ENCODE data around the gene MCL1. TPM values are rescaled to one million over a fixed set of nuclear protein-coding genes. Genes with fewer than 3 reads are reported as not detected.
"Not testable (repeated sequence)": the region's sequence is repeated elsewhere in the genome, so short reads cannot be mapped to it uniquely, and the experiment has no call there.

The MCL1 gene
- polyA plus RNA-seq, 12 donors, result 125 to 262 (median 159) TPM; not detected in 1

DNA sequence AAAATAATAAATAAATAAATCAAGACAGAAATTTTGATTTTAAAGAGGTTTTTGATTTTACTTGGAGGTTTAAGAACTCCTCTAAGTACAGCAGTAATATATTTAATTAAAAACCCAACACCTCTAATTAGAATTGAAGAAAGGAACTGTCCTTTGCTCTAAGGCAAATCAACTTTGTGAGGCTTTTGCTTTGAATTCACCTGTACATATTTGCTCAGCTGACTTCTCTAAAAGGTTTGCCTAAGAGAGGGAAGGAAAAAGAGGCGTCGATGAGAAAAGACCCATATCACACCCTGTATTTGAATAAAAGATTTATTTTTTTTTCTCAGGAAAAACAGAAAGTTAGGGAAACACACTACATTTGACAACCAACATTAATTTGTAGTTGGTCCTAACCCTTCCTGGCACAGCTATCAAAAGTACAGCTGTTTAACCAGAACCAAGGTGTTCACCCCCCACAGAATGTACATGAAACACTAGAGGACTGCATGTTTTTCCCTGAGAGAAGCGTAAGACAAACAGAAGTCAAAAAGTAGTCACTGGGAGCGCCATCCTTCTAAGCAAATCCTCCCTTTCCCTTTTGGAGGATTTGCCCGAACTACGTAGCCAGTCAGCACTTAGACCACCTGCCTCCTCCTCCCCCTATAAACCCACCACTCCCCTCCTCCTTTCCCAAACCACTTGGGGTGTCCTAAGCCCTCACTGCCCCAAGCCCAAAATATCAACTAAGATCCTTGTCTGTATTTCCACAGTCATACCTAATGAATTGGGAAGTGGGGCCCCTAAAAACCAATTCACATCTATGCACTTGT, 4.9 kb downstream of the MCL1 start:
- DNase-seq, result no peak

DNA sequence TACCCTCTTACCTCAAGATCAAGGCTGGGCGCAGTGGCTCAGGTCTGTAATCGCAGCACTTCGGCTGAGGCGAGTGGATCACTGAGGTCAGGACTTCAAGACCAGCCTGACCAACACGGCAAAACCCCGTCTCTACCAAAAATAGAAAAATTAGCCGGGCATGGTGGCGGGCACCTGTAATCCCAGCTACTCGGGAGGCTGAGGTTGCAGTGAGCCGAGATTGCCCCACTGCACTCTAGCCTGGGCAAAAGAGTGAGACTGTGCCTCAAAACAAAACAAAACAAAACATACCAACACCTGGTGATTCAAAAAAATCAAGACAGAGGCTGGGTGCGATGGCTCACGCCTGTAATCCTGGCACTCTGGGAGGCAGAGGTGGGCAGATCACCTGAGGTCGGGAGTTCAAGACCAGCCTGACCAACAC, 5.8 kb downstream of the MCL1 start:
- not testable (repeated sequence) for DNase-seq

DNA sequence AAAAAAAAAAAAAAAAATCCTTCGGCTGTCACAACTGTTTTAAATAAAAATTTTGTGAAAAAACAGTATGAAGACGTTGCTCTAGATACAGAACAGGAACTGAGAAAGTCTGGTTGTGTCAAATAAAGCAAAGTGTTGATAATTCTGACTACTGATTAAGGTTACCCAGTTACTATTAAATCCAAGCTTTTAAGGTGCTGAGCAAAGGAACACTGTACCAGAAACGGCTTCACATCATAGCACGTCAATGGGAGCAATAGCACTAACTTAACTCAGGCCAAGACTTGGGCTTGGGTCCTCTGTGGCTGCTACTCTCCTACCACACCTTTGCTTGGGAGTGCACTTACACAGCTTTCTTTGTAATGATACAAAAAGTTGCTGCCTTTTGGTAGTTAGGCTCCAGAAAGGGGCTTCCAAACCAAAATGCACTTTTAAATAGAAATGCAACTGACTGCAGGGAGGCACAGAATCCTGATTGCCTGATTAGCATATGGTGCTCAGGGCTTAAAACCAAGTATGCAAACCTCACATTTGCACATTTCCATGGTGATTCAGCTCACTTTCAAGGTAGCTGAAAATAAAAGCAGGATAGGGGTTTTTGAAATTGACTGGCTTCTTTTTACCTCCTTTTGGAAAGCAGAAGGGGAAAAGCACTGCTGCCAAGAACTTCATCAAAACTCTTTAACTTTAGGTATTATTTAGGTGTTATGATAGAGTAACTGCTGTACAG, 6.3 kb downstream of the MCL1 start:
- DNase-seq, result no peak

DNA sequence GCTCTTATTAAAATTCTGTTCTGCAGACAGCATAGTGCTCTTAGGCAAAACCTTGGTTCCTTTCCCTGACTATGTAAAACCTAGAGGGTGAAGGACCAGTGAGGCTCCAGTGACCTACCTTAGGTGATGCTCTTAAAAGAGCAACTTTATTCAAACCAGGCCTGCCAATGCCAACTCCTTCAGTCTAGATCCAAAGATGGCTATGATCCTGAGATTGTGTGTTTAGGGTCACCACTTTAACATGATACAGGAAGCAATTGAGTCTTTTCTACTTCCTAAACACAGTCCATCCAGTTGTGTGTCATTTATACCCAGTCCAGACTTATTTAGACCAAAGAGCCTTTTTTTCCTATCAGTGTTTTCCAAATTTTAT, 10.8 kb downstream of the MCL1 start:
- DNase-seq, result no peak

DNA sequence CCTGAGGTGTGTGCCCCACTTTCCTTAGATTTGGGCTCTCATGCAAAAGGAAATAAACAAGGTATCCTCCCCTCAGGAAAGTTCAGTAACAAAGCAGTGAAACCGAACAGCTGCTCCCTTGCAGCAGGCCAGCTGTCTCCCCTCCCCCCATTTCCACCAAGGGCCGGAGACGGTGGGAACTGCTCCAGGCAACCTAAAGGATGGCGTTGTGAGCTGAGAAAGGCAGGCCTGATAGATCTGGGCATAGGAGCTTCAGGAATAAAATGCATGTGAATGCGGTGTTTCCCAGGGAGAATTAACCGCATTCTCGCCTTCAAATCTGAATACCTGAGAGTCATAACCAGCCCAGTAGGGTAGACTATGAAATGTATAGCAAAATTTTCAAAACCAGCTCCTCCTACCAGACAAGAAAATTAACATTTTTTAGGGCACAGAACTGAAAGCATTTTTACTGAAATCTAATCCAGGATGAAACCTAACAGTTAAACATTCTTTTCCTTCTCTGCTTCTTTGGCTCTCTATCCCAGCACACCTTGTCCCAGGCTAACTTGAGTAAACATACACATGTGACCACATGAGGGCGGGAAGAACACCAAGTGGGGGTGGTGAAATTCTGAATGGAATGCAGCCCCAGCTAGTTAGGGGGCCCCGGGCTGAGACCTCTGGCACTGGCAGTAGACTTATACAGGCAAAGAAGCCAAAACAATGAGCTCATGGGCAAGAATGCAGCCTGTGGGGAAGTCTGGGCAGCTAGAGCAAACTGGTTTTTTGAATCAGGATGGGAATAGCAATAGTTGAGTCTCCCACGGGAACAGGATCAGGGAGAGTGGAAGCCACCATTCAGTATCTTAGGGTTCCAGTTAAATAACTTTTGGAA, 11.5 kb downstream of the MCL1 start:
- DNase-seq, result peak; percentile 89

DNA sequence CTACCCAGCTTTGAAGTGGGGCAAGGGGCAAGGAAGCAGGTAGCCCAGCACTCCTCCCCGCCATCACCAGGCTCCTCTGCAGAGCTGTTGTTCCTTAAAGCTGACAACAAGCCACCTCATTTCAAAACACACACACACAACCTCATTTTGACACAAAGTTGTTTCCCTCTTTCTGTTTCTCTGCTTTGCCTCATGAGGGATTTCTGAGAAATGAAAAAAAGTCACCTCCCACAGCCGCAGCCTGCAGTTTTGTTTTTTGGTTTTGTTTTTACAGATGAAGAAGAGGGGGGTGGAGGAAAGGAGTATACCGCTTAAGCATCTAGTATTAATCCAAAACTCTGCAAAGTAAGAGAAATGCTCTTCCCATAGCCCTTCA, 12.1 kb downstream of the MCL1 start:
- DNase-seq, result no peak

DNA sequence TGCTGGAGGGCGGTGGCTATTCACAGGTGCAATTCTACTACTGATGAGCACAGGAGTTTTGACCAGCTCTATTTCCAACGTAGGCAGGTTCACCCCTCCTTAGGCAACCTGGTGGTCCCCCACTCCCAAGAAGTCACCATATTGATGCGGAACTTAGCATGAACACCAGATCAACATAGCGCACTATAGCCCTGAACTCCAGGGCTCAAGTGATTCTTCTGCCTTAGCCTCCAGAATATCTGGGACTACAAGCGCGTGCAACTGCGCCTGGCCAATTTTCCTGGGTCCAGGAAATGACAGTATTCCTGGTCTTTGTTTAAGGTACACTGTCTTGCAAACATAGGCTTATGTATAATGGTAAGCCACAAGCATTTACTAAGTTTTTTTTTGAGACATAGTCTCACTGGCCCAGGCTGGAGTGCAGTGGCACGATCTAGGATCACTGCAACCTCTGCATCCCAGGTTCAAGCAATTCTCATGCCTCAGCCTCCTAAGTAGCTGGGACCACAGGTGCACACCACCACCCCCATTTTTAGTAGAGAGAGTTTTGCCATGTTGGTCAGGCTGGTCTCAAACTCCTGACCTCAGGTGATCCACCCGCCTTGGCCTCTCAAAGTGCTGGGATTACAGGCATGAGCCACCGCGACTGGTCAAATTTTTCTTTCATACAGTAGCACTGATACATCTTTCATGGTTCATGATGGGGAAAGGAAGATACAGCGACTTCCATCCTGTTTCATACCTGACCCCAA, 12.6 kb downstream of the MCL1 start:
- no peak for DNase-seq

DNA sequence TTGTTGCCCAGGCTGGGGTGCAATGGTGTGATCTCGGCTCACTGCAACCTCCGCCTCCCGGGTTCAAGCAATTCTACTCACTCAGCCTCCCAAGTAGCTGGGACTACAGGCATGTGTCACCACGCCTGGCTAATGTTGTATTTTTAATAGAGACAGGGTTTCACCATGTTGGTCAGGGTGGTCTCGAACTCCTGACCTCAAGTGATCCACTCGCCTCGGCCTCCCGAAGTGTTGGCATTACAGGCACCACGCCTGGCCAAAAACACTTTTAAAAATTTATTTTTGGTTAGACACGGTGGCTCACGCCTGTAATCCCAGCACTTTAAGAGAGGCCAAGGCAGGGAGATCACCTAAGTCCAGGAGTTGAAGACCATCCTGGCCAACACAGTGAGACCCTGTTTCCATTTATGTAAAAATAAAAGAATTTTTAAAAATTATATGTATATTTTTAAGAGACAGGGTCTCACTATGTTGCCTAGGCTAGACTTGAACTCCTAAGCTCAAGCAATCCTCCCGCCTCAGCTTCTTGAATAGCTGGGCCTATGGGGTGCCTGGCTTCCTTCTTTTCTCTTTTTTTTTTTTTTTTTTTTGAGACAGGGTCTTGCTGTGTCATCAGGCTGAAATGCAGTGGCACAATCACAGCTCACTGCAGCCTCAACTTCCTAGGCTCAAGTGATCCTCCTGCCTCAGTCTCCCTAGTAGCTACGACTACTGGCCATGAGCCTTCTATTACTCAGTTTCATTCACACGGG, 14.0 kb downstream of the MCL1 start:
- not testable (repeated sequence) for DNase-seq

DNA sequence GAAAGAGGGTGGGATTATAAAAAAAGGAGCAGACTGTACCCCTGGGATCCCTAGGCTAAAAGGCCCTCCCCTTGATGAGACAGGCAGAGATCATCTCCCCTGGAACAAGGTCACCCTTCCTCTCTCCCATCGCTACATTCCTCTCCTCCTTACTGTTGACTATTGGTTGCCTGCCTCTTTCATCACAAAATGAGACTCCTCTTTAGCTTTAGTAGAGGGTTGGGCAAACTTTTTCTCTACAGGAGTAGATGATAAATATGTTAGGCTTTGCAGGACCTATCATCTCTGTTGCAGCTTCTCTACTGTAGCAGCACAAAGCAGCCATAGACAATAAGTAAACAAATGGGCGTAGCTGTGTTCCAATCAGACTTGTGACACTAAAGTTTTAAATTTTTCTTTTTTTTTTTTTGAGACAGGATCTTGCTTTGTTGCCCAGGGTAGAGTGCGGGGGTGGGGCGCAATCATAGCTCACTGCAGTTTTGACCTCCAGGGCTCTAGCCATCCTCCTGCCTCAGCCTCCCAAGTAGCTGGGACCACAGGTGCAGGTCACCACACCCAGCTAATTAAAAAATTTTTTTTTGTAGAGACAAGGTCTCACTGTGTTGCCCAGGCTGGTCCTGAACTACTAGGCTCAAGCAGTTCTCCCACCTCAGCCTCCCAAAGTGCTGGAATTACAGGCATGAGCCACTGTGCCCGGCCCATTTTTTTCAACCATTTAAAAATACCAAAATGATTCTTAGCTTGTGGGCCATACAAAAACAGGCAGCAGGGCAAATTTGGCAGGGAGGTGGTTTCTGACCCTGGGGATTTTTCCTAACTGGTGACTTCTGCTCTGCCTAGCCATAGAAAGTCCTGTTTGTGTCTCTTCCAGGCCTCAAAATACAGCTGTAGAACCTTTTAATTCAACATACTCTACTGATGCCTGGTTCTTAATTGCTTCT, 15.1 kb downstream of the MCL1 start:
- DNase-seq, result no peak

DNA sequence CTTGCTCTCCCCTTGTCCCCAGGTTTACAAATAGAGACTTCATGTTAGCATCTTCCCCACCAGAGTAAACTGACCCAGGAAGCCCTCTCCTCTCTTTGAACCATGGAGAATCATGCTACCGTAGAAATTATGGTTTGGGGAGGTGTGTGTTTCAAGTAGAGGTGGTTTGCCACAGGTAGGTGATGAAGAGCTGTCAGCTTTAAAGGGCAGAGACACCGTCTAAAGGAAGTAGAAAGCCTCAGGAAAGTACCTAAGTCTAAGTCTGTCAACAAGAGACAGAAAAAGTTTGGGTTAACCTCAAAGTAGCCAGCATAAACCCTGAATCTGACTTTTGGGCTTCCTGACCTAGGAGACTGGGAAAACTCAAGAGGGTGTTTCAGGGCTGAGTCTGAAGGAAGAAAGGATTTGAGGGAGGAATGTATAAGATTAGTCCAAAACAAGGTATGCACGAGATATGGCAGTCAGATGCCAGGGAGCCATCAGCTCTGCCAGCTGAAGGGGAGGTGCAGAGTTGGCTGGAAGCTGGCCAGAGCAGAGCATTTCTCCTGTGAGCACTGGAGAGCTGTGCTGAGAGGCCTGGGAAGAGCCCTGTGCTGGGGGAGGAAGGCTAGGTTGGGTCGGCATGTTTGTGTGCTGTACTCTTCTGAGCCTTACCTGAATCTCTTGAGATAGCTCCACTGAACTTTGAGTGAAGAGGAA, 15.9 kb downstream of the MCL1 start:
- no peak for DNase-seq

DNA sequence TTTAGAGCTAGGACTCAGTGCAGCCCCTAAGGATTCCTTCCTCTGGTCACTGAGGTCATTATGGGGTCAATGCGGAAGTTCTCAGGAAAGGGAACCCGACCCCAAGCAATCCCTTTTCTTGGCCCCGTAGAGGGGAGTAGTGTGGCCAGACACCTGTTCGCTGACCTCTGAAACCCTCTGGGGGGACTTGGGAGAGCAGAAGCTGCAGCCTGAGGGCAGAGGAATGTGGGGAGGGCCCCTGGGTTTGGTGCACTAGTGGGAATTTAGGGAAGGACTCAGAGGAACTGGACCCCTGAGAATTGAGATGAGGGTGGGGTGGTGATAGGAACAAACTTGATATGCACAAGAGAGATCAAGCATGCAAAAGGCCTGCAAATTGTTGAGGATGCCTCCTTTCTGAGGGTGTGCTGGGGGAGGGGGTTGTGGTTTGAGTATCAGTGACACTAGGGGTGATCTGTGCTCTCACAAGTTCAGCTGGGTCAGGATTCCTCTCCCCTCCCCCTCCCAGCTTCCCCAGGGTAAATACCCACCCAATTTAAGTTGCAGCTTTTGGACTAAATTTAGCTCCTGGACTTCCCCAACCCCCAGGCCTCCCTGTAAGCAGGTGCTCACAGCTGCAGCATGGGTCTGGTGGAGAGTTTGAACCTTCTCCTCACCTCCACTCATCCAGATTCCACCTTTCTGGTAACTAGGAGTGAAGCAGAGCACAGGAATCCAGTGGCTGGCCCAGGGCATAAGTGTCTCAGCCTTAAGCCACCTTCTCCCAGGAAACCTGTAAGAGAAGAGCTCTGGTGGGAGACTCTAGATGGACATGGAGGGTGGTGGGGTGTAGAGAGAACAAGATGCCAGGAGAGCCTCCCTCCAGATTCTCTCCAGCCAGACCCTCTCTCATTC, 16.7 kb downstream of the MCL1 start:
- no peak for DNase-seq

DNA sequence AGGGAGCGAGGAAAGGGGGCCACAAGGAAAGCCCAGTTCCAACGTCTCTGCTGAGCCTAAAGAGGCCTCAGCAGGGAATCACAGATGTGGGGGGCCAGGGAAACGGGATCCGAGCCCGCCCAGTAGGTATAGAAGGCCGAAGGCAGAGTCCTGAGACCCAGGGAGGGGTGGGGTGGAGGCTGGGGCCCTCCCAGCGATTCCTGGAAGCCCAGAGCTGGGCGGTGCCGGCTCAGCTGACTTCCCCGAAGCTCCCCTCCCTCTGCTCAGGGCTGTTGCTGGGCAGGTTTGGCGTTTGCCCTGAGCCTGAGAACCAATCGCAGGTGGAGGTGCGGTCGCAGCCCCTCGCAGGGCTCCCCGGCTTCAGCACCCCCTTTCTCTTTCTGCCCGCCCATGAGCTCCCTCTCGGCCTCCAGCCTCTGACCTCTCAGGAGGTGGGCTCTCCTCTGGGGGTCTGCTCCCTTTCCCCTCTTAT, 17.4 kb downstream of the MCL1 start:
- peak; percentile 95 for DNase-seq

DNA sequence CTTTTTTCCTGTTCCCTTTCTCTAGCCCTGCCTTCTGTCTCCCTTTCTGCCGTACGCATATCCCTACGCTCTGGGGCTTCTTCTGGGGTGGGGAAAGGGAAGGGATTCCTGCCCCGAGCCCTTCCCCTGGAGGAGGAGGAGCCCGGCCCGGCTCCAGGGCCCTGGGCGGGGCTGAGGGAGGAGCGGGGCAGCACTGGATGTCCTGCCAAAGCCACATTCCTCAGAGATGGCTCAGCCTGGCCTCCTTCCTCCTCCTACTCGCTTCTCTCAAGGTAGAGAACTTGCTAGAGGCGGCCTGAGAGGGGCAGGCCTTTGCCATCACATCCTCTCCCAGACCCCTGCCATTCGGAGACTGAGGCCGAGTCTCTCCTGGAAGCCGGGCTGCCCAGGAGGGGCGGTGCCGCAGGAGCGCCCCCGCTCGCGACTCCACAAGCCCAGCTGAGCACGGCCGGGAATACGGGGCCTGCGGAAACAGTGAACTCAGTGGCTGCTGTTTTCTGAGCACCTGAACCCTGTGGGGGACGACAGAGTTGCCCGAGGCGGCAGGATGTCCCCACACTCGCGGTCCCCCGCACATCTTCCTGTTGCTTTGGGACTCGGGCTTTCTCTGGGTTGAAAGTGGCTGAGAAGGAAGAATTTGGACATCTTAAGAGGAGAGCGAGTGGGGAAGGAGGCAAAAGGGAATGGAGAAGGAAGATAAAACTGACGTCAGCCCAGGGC, 18.0 kb downstream of the MCL1 start:
- DNase-seq, result peak; percentile 97

DNA sequence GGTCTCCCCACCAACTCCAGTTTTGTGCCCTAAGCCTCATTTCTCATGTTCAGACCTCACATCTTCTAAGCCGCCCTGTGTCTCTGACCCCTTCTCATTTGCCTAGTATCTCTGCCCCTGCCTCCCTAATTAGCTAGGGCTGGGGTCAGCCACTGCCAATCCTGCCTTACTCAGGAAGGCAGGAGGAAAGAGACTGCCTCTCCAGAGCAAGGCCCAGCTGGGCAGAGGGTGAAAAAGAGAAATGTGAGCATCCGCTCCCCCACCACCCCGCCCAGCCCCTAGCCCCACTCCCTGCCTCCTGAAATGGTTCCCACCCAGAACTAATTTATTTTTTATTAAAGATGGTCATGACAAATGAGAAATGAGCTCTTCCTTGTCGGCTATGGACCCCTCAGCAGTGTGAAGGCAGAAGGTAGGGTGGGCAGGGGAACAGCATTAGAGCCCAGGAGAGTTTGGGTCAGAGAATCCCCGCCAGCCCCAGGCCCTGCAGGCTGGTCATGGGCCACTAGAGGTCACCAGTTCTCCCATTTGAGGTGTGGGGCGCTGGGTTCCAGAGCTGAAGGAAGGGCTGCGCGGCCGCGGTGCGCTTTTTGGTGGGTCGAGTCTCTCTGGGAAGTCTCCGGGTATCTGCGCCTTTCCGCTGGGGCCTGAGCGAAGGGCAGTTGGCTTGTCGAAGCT, 18.7 kb downstream of the MCL1 start:
- no peak for DNase-seq

DNA sequence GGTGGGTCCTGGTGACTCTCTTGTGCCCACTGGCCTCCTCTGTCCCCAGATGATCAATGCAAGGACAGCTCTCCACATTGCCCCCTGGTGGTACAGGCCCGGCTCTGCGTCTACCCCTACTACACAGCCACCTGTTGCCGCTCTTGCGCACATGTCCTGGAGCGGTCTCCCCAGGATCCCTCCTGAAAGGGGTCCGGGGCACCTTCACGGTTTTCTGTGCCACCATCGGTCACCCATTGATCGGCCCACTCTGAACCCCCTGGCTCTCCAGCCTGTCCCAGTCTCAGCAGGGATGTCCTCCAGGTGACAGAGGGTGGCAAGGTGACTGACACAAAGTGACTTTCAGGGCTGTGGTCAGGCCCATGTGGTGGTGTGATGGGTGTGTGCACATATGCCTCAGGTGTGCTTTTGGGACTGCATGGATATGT, 19.4 kb downstream of the MCL1 start:
- peak; percentile 70 for DNase-seq

DNA sequence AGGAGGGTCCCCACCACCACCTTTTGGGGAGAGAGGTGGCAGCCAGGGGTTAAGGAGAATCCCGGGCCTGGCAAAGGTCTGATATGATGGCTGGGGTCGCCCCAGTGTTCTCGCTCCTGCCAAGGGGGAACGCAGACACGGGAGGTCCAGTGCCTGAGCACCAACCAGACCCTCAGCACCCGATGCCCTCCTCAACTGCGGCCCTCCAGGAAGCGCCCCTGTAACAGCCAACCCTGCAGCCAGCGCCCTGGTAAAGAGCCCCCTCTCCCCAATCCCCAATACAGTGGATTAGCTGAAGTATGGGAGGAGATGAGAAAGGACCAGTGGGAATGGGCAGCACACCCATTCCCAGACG, 19.8 kb downstream of the MCL1 start:
- no peak for DNase-seq

Data from muscle of arm (tissue), 12 donors.